Muscle layer of colon (tissue), 2 donors: ENCODE data around the gene CEP350.

Experiments
- H3K27ac ChIP-seq: one replicate; pipeline ENCODE4 v1.7.0; 2013; ENCODE audit warnings: low read depth, mild to moderate bottlenecking, low read length, moderate library complexity
- H3K27me3 ChIP-seq, 2 donors: one replicate each; pipeline ENCODE4 v1.7.0; 2013; ENCODE audit warnings: low read length in 2 of 2, mild to moderate bottlenecking in 2 of 2; ENCODE audit not compliant: insufficient read depth in 2 of 2, control insufficient read depth in 1 of 2
- H3K36me3 ChIP-seq: one replicate; pipeline ENCODE4 v1.7.0; 2013; ENCODE audit warnings: mild to moderate bottlenecking, low read length; ENCODE audit not compliant: insufficient read depth
- H3K4me1 ChIP-seq: one replicate; pipeline ENCODE4 v1.7.0; 2013; ENCODE audit warnings: mild to moderate bottlenecking, low read length; ENCODE audit not compliant: insufficient read depth
- H3K4me3 ChIP-seq, 2 donors: one replicate each; pipeline ENCODE4 v1.7.0; 2013; ENCODE audit warnings: low read length in 2 of 2, low read depth in 1 of 2, mild to moderate bottlenecking in 1 of 2, moderate library complexity in 1 of 2
- H3K9ac ChIP-seq: one replicate; pipeline ENCODE4 v1.7.0; 2013; ENCODE audit warnings: low read length
- H3K9me3 ChIP-seq: one replicate; pipeline ENCODE4 v1.7.0; 2013; ENCODE audit warnings: mild to moderate bottlenecking, low read length
- donor health status: abdominal sarcoma.
- donor health status: Adenocarcinoma of cecum.

The CEP350 gene

DNA sequence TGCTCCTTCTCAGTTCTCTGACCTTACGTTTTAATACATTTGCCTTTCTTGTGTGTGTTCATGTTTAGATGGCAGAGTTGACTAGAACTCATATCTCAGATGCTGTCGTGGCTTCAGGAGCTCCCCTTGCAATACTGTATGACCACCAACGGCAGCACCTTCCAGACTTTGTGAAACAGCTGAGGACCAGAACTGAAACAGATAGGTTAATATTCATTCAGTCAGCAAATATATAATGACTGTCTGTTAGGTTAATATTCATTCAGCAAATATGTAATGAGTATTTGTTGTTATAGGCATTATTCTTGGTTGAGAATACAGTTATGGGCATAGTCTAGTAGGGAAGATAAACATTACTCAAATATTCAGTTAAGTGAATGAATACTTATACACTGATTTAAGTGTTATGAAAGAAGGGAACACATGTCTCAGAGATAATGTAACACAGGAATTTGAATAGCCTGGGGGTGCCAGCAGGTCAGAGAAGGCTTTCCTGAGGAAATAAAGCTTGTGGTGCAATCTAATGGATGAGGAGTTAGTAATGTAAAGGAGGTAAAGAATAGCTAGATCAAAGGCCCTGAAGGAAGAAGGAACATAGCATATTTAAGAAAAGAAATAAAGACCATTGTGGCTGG lies 88.5 kb downstream of the CEP350 start:
- no peaks in the 10 kb centered on the region for H3K27me3 ChIP-seq
- peaks cover 52% of the 10 kb centered on the region for H3K36me3 ChIP-seq
- no peak overlapping the region for H3K4me3 ChIP-seq
- H3K27ac ChIP-seq, result no peak overlapping the region
- H3K4me1 ChIP-seq, result no peaks in the 10 kb centered on the region
- H3K9me3 ChIP-seq, result no peaks in the 10 kb centered on the region
- H3K9ac ChIP-seq, result no peak overlapping the region

DNA sequence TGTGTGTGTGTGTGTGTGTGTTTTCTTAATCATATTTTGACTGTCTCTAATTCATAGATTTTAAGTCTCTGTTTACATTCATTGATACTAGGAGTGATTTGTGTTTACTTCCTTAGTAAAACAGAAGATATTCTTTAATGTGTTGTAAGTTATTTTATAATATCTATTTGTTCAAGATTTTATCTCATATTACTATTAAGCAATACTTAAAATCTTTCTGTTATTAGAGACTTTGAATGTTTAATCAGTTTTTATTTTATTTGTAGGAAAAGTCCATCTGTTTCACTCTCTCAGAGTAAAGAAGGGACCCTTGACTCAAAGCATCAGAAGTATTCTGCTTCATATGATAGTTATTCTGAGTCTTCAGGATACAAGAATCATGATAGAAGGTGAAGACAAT lies 89.2 kb downstream of the CEP350 start:
- H3K4me3 ChIP-seq, result no peak overlapping the region
- no peaks in the 10 kb centered on the region for H3K9me3 ChIP-seq
- H3K4me1 ChIP-seq, result no peaks in the 10 kb centered on the region
- no peaks in the 10 kb centered on the region for H3K27me3 ChIP-seq
- peaks cover 59% of the 10 kb centered on the region for H3K36me3 ChIP-seq
- no peak overlapping the region for H3K9ac ChIP-seq
- H3K27ac ChIP-seq, result no peak overlapping the region

DNA sequence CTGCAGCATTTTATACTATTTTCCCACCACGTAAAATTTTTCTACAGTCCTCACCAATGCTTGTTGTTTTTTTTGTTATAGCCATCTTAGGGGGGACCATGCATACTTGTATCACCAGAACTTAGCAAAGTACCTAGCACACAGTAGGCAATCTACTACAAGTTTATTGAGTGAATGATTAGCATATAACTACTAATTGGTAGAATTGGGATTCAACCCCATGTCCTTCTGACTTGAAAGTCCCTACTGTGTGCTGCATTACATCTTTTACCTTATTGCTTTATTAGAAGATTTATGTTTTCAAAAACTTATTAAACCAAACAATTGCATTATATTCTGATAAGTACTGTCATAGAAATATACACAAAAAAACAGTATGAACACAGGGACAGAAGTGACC lies 92.1 kb downstream of the CEP350 start:
- Histone ChIP-seq H3K4me1 (no peaks in the 10 kb centered on the region), H3K36me3 (peaks cover 69% of the 10 kb centered on the region), H3K4me3 (no peak overlapping the region), H3K9me3 (no peaks in the 10 kb centered on the region), H3K9ac (no peak overlapping the region), H3K27ac (no peak overlapping the region), H3K27me3 (no peaks in the 10 kb centered on the region)

DNA sequence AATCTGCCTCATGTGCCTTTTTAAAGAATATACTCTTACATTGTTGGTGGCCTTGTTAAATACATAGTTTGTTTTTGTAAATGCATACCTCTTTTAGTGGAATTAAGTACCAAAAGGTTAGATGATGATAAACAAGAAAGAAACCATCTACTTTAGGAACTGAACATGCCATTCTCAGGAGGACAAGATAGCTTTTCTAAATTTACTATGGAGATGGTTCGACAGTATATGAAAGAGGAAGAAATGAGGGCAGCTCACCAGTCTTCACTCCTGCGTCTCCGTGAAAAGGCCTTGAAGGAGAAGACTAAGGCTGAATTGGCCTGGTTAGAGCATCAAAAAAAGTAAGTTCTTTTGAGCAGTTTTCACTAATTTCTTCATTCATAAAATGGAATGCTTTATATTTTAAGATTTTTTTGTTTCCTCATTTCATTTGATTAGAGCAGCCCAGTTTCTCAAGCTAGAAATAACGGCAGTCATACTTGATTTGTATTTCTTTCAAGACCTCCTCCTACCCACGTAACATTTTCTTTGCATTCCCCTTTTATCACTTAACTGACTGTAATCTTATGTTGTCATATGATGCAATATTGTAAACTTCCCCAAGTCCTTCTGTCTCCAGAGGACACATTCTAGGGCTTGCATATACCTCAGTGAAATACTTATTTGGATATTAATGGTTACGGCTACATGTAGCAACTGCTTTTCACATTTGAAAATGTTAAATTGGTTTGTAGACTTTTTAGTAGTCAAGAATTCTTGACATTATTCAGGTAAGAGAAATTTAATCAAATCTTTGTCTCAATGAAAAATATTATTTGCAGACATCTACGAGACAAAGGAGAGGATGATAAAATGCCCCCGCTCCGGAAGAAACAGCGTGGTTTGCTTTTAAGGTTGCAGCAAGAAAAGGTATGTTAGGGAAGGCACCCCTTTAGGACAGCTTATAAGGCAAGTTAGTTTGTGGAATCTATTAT lies 99.3 kb downstream of the CEP350 start:
- H3K9ac ChIP-seq, result no peak overlapping the region
- no peaks in the 10 kb centered on the region for H3K27me3 ChIP-seq
- no peak overlapping the region for H3K27ac ChIP-seq
- H3K4me1 ChIP-seq, result no peaks in the 10 kb centered on the region
- H3K4me3 ChIP-seq, result no peak overlapping the region
- H3K9me3 ChIP-seq, result no peaks in the 10 kb centered on the region
- peaks cover 46% of the 10 kb centered on the region for H3K36me3 ChIP-seq

DNA sequence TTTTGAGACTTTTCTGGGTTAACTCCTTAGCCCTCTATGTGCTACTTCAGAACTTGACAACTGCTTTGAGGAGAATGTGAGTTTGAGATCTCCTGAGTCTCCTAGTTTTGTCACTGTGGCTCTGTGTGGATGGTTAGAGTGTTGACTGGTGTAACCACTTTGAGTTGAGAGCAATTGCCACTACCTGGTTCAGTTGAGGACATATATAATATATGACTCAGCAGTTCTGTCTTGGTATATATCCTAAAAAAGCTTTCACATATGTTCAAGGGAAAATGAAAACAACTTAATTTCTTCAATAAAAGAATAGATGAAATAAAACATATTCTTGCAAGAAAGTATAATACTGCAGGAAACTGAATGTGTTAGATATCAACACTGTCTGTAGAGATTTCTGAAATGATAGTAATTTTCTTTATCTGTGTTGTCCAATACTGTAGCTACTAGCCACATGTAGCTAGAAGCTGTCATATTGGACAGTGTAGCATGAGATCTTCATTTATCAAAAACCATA lies 103.3 kb downstream of the CEP350 start:
- Histone ChIP-seq H3K4me1 (no peaks in the 10 kb centered on the region), H3K4me3 (no peak overlapping the region), H3K27me3 (no peaks in the 10 kb centered on the region), H3K27ac (no peak overlapping the region), H3K36me3 (peaks cover 35% of the 10 kb centered on the region), H3K9me3 (no peaks in the 10 kb centered on the region), H3K9ac (no peak overlapping the region)

DNA sequence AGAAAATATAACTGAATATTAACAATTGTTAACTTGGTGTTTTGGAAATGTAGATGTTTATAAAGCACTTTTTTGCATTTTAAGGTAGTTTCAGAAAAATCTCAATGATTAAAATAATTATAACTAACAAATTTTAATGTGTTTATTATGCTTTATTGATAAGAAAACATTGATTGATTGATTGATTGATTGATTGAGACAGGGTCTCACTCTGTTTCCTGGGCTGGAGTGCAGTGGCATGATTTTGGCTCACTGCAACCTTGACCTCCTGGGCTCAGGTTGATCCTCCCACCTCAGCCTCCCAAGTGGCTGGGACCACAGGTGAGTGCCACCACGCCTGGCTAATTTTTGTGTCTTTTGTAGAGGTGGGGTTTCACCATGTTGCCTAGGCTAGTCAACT lies 106.4 kb downstream of the CEP350 start:
- Histone ChIP-seq H3K27ac (no peak overlapping the region), H3K4me3 (no peak overlapping the region), H3K27me3 (no peaks in the 10 kb centered on the region), H3K4me1 (no peaks in the 10 kb centered on the region), H3K9me3 (no peaks in the 10 kb centered on the region), H3K36me3 (peaks cover 37% of the 10 kb centered on the region), H3K9ac (no peak overlapping the region)

DNA sequence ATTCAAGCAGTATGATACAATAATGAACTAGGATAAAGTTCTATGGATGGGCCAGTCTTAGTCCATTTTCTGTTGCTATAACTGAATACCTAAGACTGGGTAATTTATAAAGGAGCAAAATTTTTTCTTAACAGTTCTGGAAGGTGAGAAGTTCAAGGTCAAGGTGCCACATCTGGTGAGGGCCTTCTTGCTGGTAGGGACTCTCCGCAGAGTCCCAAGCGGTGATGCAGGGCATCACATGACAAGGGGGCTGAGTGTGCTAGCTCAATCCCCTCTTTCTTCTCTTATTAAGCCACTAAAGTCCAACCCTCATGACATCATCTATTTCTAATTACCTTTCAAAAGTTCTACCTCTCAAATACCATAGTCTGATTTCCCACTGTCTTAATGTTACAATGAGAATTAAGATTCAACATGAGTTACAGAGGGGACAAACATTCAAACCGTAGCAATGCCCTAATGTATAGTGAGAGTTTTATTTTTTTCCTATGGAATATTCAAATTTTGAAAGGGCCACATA lies 107.9 kb downstream of the CEP350 start:
- no peaks in the 10 kb centered on the region for H3K27me3 ChIP-seq
- H3K4me1 ChIP-seq, result no peaks in the 10 kb centered on the region
- no peak overlapping the region for H3K4me3 ChIP-seq
- H3K36me3 ChIP-seq, result peaks cover 30% of the 10 kb centered on the region
- no peak overlapping the region for H3K27ac ChIP-seq
- no peak overlapping the region for H3K9ac ChIP-seq
- H3K9me3 ChIP-seq, result no peaks in the 10 kb centered on the region

DNA sequence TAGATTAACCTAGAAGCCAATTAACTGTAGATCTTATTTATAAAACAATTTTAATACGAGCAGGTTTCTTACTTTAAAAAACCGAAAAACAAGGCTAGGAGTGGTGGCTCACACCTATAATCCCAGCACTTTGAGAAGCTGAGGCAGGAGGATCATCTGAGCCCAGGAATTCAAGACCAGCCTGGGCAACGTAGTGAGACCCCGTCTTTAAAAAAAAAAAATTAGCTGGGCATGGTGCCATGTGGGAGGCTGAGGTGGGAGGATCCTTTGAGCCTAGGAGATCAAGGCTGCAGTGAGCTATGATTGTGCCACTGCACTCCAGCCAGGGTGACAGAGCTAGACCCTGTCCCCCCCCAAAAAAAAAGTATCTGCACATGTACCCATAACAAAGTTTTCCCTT lies 110.8 kb downstream of the CEP350 start:
- Histone ChIP-seq H3K9ac (no peak overlapping the region), H3K9me3 (no peaks in the 10 kb centered on the region), H3K4me1 (no peaks in the 10 kb centered on the region), H3K27ac (no peak overlapping the region), H3K36me3 (peaks cover 38% of the 10 kb centered on the region), H3K27me3 (no peaks in the 10 kb centered on the region), H3K4me3 (no peak overlapping the region)

DNA sequence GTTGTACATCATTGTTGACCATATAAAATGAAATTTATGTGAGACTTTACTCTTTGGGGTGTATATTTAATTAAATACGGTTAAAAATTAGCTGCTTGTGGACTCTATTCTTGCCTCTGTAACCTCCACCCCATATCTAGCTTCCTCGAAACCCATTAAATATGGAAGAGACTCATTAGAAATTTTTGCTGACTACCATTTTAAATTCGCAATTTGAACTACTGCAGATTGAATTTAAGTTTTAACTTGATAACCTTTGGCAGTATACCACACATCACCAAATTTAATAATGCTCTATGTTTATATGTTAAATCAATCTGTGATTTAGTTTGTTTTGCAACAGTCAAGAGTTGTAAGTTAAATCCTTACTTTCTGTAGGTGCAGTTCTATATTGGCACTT lies 111.5 kb downstream of the CEP350 start:
- H3K9ac ChIP-seq, result no peak overlapping the region
- peaks cover 42% of the 10 kb centered on the region for H3K36me3 ChIP-seq
- H3K27ac ChIP-seq, result no peak overlapping the region
- H3K9me3 ChIP-seq, result no peaks in the 10 kb centered on the region
- no peaks in the 10 kb centered on the region for H3K4me1 ChIP-seq
- no peak overlapping the region for H3K4me3 ChIP-seq
- no peaks in the 10 kb centered on the region for H3K27me3 ChIP-seq

DNA sequence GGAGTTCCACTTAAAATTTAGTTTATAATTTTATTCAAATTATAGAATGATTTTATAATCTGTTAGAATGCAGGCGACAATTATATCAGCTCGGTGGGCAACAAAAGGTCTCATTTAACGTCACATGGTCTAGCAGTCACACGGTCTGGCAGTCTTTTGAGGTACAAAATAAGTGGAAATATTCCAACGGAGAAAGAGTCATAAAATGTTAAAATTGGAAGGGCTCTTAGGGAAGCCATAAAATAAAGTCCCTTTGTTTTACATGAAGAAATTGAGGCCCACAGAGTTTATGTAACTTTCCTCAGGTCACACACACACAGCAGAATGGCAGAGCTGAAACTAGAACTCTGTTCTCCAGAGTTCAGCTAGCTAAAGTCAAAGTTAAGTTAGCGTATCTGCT lies 115.7 kb downstream of the CEP350 start:
- H3K9ac ChIP-seq, result no peak overlapping the region

DNA sequence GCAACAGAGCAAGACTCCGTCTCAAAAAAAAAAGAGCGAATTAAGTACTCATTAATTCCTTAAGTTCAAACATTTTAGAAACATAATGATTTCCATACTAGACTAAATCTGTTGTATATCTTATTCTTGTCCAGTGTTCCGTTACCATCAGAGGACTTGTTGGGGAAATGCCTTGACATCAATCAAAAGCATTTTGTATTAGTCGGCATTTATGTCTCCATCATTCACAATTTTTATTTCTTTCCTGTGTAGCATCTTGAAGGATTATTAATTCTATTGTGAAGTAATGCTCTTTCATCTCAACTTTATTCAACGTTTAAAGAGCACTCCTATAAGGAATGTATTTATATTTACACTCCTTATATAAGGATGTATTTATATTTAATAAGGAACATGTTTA lies 117.1 kb downstream of the CEP350 start:
- Histone ChIP-seq H3K9me3 (no peaks in the 10 kb centered on the region), H3K27me3 (no peaks in the 10 kb centered on the region), H3K27ac (no peak overlapping the region), H3K9ac (no peak overlapping the region), H3K4me3 (no peak overlapping the region), H3K36me3 (peaks cover 43% of the 10 kb centered on the region), H3K4me1 (no peaks in the 10 kb centered on the region)

More for the DNA sequence above, 115.7 kb downstream of the CEP350 start:
- Histone ChIP-seq H3K4me1 (no peaks in the 10 kb centered on the region), H3K9me3 (no peaks in the 10 kb centered on the region), H3K27ac (no peak overlapping the region), H3K36me3 (peaks cover 29% of the 10 kb centered on the region), H3K4me3 (no peak overlapping the region), H3K27me3 (no peaks in the 10 kb centered on the region)
